ENCODE results near the gene CES2. TPM values are rescaled to one million over a fixed set of nuclear protein-coding genes. Genes with fewer than 3 reads are reported as not detected.
"Not testable (repeated sequence)": the region's sequence is repeated elsewhere in the genome, so short reads cannot be mapped to it uniquely, and the experiment has no call there.

The CES2 gene
- total and polyA plus RNA-seq, 2 donors (not counting 1 experiment from before 2014, with no cell fraction given), result 23.5 to 47.8 TPM

DNA sequence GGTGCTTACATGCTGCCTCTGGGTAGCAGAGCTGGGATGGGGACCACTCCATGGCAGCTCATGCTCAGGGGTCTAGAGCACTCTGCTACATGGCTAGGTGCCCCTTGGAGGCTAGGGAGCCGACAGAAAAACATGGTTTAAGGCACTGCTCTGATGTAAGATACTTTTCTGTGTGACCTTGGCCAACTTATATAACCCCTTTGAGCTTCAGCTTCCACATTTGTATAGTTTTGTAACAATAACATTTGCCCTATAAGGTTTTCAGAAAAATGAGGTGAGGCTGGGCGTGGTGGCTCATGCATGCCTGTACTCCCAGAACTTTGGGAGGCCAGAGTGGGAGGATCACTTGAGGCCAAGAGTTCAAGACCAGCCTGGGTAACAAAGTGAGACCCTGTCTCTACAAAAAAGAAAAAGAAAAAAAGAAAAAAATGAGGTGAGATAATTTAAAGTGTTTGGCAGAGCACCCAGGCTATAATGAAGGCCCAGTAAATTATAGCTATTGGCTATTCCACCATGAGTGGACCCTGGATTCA is 56.3 kb downstream of the CES2 start:
- no peaks in the 10 kb centered on the region for H3K9me3 Mint-ChIP-seq (ENCODE audit: insufficient read depth)
- no peak overlapping the region for H3K4me3 Mint-ChIP-seq
- H3K27me3 ChIP-seq (replicated peaks in 1 of 4; ENCODE audit: control extremely low read depth in 1 of 4, control insufficient read depth in 3 of 4, insufficient read depth in 4 of 4, low read length in 3 of 4), result no peaks in the 10 kb centered on the region
- no peaks in the 10 kb centered on the region for H3K4me1 ChIP-seq (ENCODE audit: control insufficient read depth in 2 of 2, insufficient read depth in 2 of 2, low read length in 2 of 2)
- TF ChIP-seq CTCF (IDR thresholded peaks at IDR 0.05) (no peak), EZH2 (IDR thresholded peaks at IDR 0.05; ENCODE audit: borderline replicate concordance, insufficient read depth, low read depth, low read length, poor library complexity, severe bottlenecking) (no peak)
- H3K27ac Mint-ChIP-seq, result no peak overlapping the region
- no peaks in the 10 kb centered on the region for H3K9me3 ChIP-seq (ENCODE audit: control extremely low read depth in 1 of 3, control insufficient read depth in 2 of 3, insufficient read depth in 1 of 3, low read length in 2 of 3)
- peaks cover 4% of the 10 kb centered on the region for H3K27me3 Mint-ChIP-seq
- no peak overlapping the region for H3K9ac ChIP-seq (ENCODE audit: low read length)
- H3K4me3 ChIP-seq (ENCODE audit: control extremely low read depth in 1 of 5, extremely low read depth in 1 of 5, insufficient read depth in 1 of 5, low read depth in 2 of 5, low read length in 4 of 5), result no peak overlapping the region
- no peaks in the 10 kb centered on the region for H3K79me2 ChIP-seq (ENCODE audit: control insufficient read depth, insufficient read depth, low read length)
- ATAC-seq (ENCODE audit: low read depth), result no peak
- WGBS (ENCODE audit: insufficient coverage), result 82% methylated on average over 2 of the region's 2 CpGs
- H3K4me2 ChIP-seq (replicated peaks; ENCODE audit: low read depth, low read length, poor library complexity, severe bottlenecking), result no peak overlapping the region
- no peaks in the 10 kb centered on the region for H4K20me1 ChIP-seq (ENCODE audit: control insufficient read depth, insufficient read depth, low read length, poor library complexity, severe bottlenecking)
- intact Hi-C loops (cut with micrococcal nuclease), result no loop called here
- ChIA-PET POLR2A (no interaction called here), CTCF (interaction anchor here (1.3 to 1.8 kb wide), 2 partner anchors 111 to 159 kb away, joined by 3 to 5 read pairs; partner anchors contain the start of gene B3GNT9)
- no peak for DNase-seq
- H3K36me3 ChIP-seq (replicated peaks in 1 of 2; ENCODE audit: control extremely low read depth in 1 of 2, control insufficient read depth in 1 of 2, extremely low read depth in 1 of 2, insufficient read depth in 2 of 2, low read length in 1 of 2), result no peaks in the 10 kb centered on the region
- H3K27ac ChIP-seq (ENCODE audit: low read length in 2 of 2), result no peak overlapping the region
- no peaks in the 10 kb centered on the region for H3K4me1 Mint-ChIP-seq
- H2AFZ ChIP-seq (ENCODE audit: insufficient read depth, low read depth, low read length, poor library complexity, severe bottlenecking), result no peak overlapping the region

DNA sequence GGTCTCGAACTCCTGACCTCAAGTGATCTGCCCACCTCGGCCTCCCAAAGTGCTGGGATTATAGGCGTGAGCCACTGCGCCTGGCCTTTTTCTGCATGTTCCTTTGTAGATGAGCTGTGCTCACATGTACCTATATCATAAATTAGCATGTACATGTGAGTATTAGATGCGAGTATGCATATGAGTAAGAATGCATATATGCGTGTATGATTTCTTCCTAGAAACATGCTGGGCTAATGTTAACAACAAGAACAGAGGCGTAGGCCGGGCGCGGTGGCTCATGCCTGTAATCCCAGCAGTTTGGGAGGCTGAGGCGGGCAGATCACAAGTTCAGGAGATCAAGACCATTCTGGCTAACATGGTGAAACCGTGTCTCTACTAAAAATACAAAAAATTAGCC is 58.2 kb downstream of the CES2 start:
- H3K27ac ChIP-seq (ENCODE audit: low read length in 2 of 2); H3K36me3 ChIP-seq (replicated peaks in 1 of 2; ENCODE audit: control extremely low read depth in 1 of 2, control insufficient read depth in 1 of 2, extremely low read depth in 1 of 2, insufficient read depth in 2 of 2, low read length in 1 of 2); DNase-seq; H3K9ac ChIP-seq (ENCODE audit: low read length); H3K27me3 ChIP-seq (replicated peaks in 1 of 4; ENCODE audit: control extremely low read depth in 1 of 4, control insufficient read depth in 3 of 4, insufficient read depth in 4 of 4, low read length in 3 of 4); H2AFZ ChIP-seq (ENCODE audit: insufficient read depth, low read depth, low read length, poor library complexity, severe bottlenecking); H3K4me3 ChIP-seq (ENCODE audit: control extremely low read depth in 1 of 5, extremely low read depth in 1 of 5, insufficient read depth in 1 of 5, low read depth in 2 of 5, low read length in 4 of 5); H3K27me3 Mint-ChIP-seq; ATAC-seq (ENCODE audit: low read depth); H3K9me3 ChIP-seq (ENCODE audit: control extremely low read depth in 1 of 3, control insufficient read depth in 2 of 3, insufficient read depth in 1 of 3, low read length in 2 of 3); H3K4me1 ChIP-seq (ENCODE audit: control insufficient read depth in 2 of 2, insufficient read depth in 2 of 2, low read length in 2 of 2); H3K4me3 Mint-ChIP-seq; H3K79me2 ChIP-seq (ENCODE audit: control insufficient read depth, insufficient read depth, low read length); H3K27ac Mint-ChIP-seq; H3K4me2 ChIP-seq (replicated peaks; ENCODE audit: low read depth, low read length, poor library complexity, severe bottlenecking); H3K4me1 Mint-ChIP-seq; H4K20me1 ChIP-seq (ENCODE audit: control insufficient read depth, insufficient read depth, low read length, poor library complexity, severe bottlenecking); H3K9me3 Mint-ChIP-seq (ENCODE audit: insufficient read depth); POLR2A ChIA-PET; intact Hi-C loops (cut with micrococcal nuclease): not testable (repeated sequence)
- 95% methylated on average over 7 of the region's 12 CpGs for WGBS (ENCODE audit: insufficient coverage)
- CTCF ChIA-PET, result interaction anchor here (0.6 to 1.0 kb wide), 2 partner anchors 17 to 161 kb away, joined by 3 read pairs; no protein-coding TSS in a partner anchor

Other genes starting within 250 kb of the CES2 start
- gene CMTM4, start 238.8 kb upstream of the CES2 start, total RNA-seq, result 0.59 and 0.68 TPM in 2 replicates
- 0.06 and 0.37 TPM in 2 replicates for gene CMTM4, start 238.8 kb upstream of the CES2 start, polyA plus RNA-seq
- 109 and 111 TPM in 2 replicates for gene DYNC1LI2, start 183.9 kb upstream of the CES2 start, total RNA-seq
- gene DYNC1LI2, start 183.9 kb upstream of the CES2 start, polyA plus RNA-seq, result 33.9 and 78.3 TPM in 2 replicates
- gene TERB1, start 133.9 kb upstream of the CES2 start, total RNA-seq, result 0.71 TPM in 1 of 2 replicates, not detected in the other
- gene TERB1, start 133.9 kb upstream of the CES2 start, polyA plus RNA-seq, result not detected in 2 replicates
- gene NAE1, start 104.5 kb upstream of the CES2 start, total RNA-seq, result 57.6 and 62.5 TPM in 2 replicates
- 19.3 and 28.5 TPM in 2 replicates for gene NAE1, start 104.5 kb upstream of the CES2 start, polyA plus RNA-seq
- gene CA7, start 91.1 kb upstream of the CES2 start, total RNA-seq, result not detected in 2 replicates
- not detected in 2 replicates for gene CA7, start 91.1 kb upstream of the CES2 start, polyA plus RNA-seq
- 15.0 and 18.7 TPM in 2 replicates for gene PDP2, start 55.0 kb upstream of the CES2 start, total RNA-seq
- 1.9 and 2.7 TPM in 2 replicates for gene PDP2, start 55.0 kb upstream of the CES2 start, polyA plus RNA-seq
- gene CDH16, start 16.6 kb upstream of the CES2 start, total RNA-seq, result not detected in 2 replicates
- not detected in 2 replicates for gene CDH16, start 16.6 kb upstream of the CES2 start, polyA plus RNA-seq
- gene RRAD, start 10.0 kb upstream of the CES2 start, total RNA-seq, result 0.64 and 0.80 TPM in 2 replicates
- 1.9 and 4.1 TPM in 2 replicates for gene RRAD, start 10.0 kb upstream of the CES2 start, polyA plus RNA-seq
- 55.4 and 60.6 TPM in 2 replicates for gene CIAO2B, start 1.1 kb upstream of the CES2 start, total RNA-seq
- 139 and 159 TPM in 2 replicates for gene CIAO2B, start 1.1 kb upstream of the CES2 start, polyA plus RNA-seq
- gene CES3, start 25.8 kb downstream of the CES2 start, total RNA-seq, result 0.32 and 0.42 TPM in 2 replicates
- 0.25 and 1.1 TPM in 2 replicates for gene CES3, start 25.8 kb downstream of the CES2 start, polyA plus RNA-seq
- 8.4 and 10.4 TPM in 2 replicates for gene CES4A, start 53.1 kb downstream of the CES2 start, total RNA-seq
- gene CES4A, start 53.1 kb downstream of the CES2 start, polyA plus RNA-seq, result 17.3 and 18.9 TPM in 2 replicates
- gene CBFB, start 93.6 kb downstream of the CES2 start, total RNA-seq, result 89.0 and 101 TPM in 2 replicates
- 19.5 and 43.2 TPM in 2 replicates for gene CBFB, start 93.6 kb downstream of the CES2 start, polyA plus RNA-seq
- gene PHAF1, start 174.4 kb downstream of the CES2 start, total RNA-seq, result 20.7 and 23.0 TPM in 2 replicates
- gene PHAF1, start 174.4 kb downstream of the CES2 start, polyA plus RNA-seq, result 18.5 and 18.8 TPM in 2 replicates
- 1.2 and 1.6 TPM in 2 replicates for gene B3GNT9, start 215.5 kb downstream of the CES2 start, total RNA-seq
- gene B3GNT9, start 215.5 kb downstream of the CES2 start, polyA plus RNA-seq, result 2.4 and 2.5 TPM in 2 replicates
- 51.9 and 52.4 TPM in 2 replicates for gene TRADD, start 224.4 kb downstream of the CES2 start, total RNA-seq
- 66.9 and 73.5 TPM in 2 replicates for gene TRADD, start 224.4 kb downstream of the CES2 start, polyA plus RNA-seq
- 5.1 and 5.8 TPM in 2 replicates for gene FBXL8, start 224.4 kb downstream of the CES2 start, total RNA-seq
- 16.1 and 20.5 TPM in 2 replicates for gene FBXL8, start 224.4 kb downstream of the CES2 start, polyA plus RNA-seq
- 7.4 and 11.9 TPM in 2 replicates for gene HSF4, start 229.2 kb downstream of the CES2 start, total RNA-seq
- gene HSF4, start 229.2 kb downstream of the CES2 start, polyA plus RNA-seq, result 12.2 and 29.3 TPM in 2 replicates
- gene NOL3, start 235.0 kb downstream of the CES2 start, total RNA-seq, result 0.66 and 0.96 TPM in 2 replicates
- 0.60 and 2.3 TPM in 2 replicates for gene NOL3, start 235.0 kb downstream of the CES2 start, polyA plus RNA-seq
- gene MATCAP1, start 248.4 kb downstream of the CES2 start, total RNA-seq, result 6.2 and 12.4 TPM in 2 replicates
- 8.9 and 9.1 TPM in 2 replicates for gene MATCAP1, start 248.4 kb downstream of the CES2 start, polyA plus RNA-seq

Measured in B cell (primary cell).